ENCODE data around the gene ZNF599.

DNA sequence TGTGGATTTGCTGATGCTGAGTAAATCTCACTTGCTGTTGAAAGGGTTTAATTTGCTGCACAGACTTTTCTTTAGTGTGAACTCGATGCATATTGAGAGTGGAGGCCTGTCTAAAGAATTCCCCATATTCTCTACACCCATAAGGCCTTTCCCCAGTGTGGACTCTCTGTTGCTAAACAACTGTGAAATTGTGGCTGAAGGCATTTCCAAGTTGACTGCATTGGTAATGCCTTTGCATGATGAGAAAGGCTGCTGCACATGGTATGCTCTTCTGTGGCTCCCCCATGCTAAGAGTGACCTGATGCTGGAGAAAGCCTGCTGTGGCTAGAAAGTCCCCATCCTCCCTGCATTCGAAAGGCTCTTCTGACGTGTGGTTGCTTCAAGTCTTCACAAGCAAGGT is 6.6 kb upstream of the ZNF599 start:
- TF ChIP-seq, protein P1, sequence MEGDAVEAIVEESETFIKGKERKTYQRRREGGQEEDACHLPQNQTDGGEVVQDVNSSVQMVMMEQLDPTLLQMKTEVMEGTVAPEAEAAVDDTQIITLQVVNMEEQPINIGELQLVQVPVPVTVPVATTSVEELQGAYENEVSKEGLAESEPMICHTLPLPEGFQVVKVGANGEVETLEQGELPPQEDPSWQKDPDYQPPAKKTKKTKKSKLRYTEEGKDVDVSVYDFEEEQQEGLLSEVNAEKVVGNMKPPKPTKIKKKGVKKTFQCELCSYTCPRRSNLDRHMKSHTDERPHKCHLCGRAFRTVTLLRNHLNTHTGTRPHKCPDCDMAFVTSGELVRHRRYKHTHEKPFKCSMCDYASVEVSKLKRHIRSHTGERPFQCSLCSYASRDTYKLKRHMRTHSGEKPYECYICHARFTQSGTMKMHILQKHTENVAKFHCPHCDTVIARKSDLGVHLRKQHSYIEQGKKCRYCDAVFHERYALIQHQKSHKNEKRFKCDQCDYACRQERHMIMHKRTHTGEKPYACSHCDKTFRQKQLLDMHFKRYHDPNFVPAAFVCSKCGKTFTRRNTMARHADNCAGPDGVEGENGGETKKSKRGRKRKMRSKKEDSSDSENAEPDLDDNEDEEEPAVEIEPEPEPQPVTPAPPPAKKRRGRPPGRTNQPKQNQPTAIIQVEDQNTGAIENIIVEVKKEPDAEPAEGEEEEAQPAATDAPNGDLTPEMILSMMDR (conservative IDR thresholded peaks at IDR 0.05; ENCODE audit: low read depth, low read length) = no peak
- no peak for TF ChIP-seq EZH2phosphoT487 (IDR thresholded peaks at IDR 0.05; ENCODE audit: borderline replicate concordance, low read length)

All from PC-3 (cell line).